K562 (cell line): Measurements from ENCODE around the gene B3GALT4. TPM values are rescaled to one million over a fixed set of nuclear protein-coding genes. Genes with fewer than 3 reads are reported as not detected.

ENCODE experiments used
- ARNT ChIP-seq, 2 experiments: fragments of 450-650 bp; IDR thresholded peaks; 2 replicates each; pipeline ENCODE4 v1.6.1; 2016; ENCODE audit warnings: mild to moderate bottlenecking in 1 of 2
- CHD1 ChIP-seq: fragments of 200-600 bp; sonication (generic); IDR thresholded peaks from one replicate; pipeline ENCODE4 v1.6.1; 2012; ENCODE audit warnings: mild to moderate bottlenecking, moderate library complexity, low read length, inconsistent platforms
- KLF1 ChIP-seq: fragments of 450-650 bp; IDR thresholded peaks from 2 replicates; pipeline ENCODE4 v1.6.1; 2016; ENCODE audit warnings: missing genetic modification characterization, missing compliant biosample characterization
- MCM7 ChIP-seq, 2 experiments: fragments of 450-650 bp; IDR thresholded peaks; 2 replicates each; pipeline ENCODE4 v1.6.1; 2016 to 2018
- MIER1 ChIP-seq: fragments of 450-650 bp; IDR thresholded peaks from 2 replicates; pipeline ENCODE4 v1.6.1; 2016; ENCODE audit warnings: antibody characterized with exemption, mild to moderate bottlenecking, low read depth
- MTA2 ChIP-seq: fragments of 450-650 bp; IDR thresholded peaks from 2 replicates; pipeline ENCODE4 v1.6.1; 2016; ENCODE audit warnings: low read depth
- NCOA4 ChIP-seq: fragments of 450-650 bp; IDR thresholded peaks from 2 replicates; pipeline ENCODE4 v1.6.1; 2018; ENCODE audit warnings: mild to moderate bottlenecking; ENCODE audit not compliant: partially characterized antibody
- NR2C1 ChIP-seq, 2 experiments: fragments of 450-650 bp; IDR thresholded peaks; 2 replicates each; pipeline ENCODE4 v1.6.1; 2017; ENCODE audit warnings: mild to moderate bottlenecking in 2 of 2, antibody characterized with exemption in 1 of 2, inconsistent platforms in 1 of 2, missing compliant biosample characterization in 1 of 2, missing genetic modification characterization in 1 of 2
- RBFOX2 ChIP-seq: fragments of 200-400 bp; formaldehyde crosslinking; IDR thresholded peaks from 2 replicates; pipeline ENCODE4 v1.6.1; 2017; ENCODE audit warnings: low read depth, mild to moderate bottlenecking, low read length, moderate library complexity
- ZC3H8 ChIP-seq: fragments of 450-650 bp; IDR thresholded peaks from 2 replicates; pipeline ENCODE4 v1.6.1; 2017
- ZNF134 ChIP-seq: fragments of 250-450 bp; sonication (Bioruptor Pico); conservative IDR thresholded peaks from 2 replicates; pipeline ENCODE4 v1.4.0; 2020
- ZNF24 ChIP-seq: fragments of 450-650 bp; IDR thresholded peaks from 2 replicates; pipeline ENCODE4 v1.6.1; 2016
- ZNF445 ChIP-seq: fragments of 250-450 bp; sonication (Bioruptor Pico); IDR thresholded peaks from 2 replicates; pipeline ENCODE4 v1.4.0; 2020; ENCODE audit warnings: low read depth, mild to moderate bottlenecking, moderate library complexity
- polyA plus RNA-seq, 8 experiments: library from polyadenylated mRNA; depleted of rRNA in 4 of 8; stranded (reverse) in 5 of 8; unstranded in 3 of 8; fragments of >200 nt; fragmentation: Nextera tagmentation in 2 of 8; fragmentation: Illumina TruSeq in 1 of 8; extraction: Ambion mirVana in 2 of 8; extraction: Trizol in 1 of 8; gene quantifications; 2 replicates each; pipeline versions ENCODE4 v1.2.1 to v1.2.3, GENCODE V29; 2011 to 2014; ENCODE audit warnings: inconsistent platforms in 1 of 8, missing spikeins in 1 of 8
- total RNA-seq, 7 experiments: library from RNA; depleted of rRNA in 6 of 7; stranded (reverse); fragments of >200 nt in 6 of 7; fragmentation: Illumina TruSeq in 2 of 7; extraction: Trizol in 2 of 7; gene quantifications; 2 replicates each; pipeline versions ENCODE4 v1.2.1 to v1.2.3, GENCODE V29; 2011 to 2021; ENCODE audit warnings: low replicate concordance in 1 of 7
- TF ChIP-seq, protein P1 (sequence below): fragments of 450-650 bp; conservative IDR thresholded peaks from 2 replicates; pipeline ENCODE4 v1.6.1; 2016; ENCODE audit warnings: missing genetic modification characterization, low read depth, mild to moderate bottlenecking, missing compliant biosample characterization, moderate library complexity
- TF ChIP-seq, protein P2 (sequence below): fragments of 250-450 bp; sonication (Bioruptor Pico); IDR thresholded peaks from 2 replicates; pipeline ENCODE4 v1.8.0; 2022; ENCODE audit warnings: inconsistent platforms, mild to moderate bottlenecking, moderate library complexity, borderline replicate concordance
- TF ChIP-seq, protein P3 (sequence below): sonication (generic); formaldehyde crosslinking; IDR thresholded peaks from 2 replicates; pipeline ENCODE4 v1.8.0; 2022; ENCODE audit warnings: missing genetic modification reagents, mild to moderate bottlenecking, borderline replicate concordance
- TF ChIP-seq, protein P4 (sequence below): fragments of 450-650 bp; IDR thresholded peaks from 2 replicates; pipeline ENCODE4 v1.6.1; 2017; ENCODE audit warnings: antibody characterized with exemption, mild to moderate bottlenecking
- TF ChIP-seq, protein P5 (sequence below): fragments of 450-650 bp; formaldehyde crosslinking; IDR thresholded peaks from 2 replicates; pipeline ENCODE4 v1.4.0; 2022; ENCODE audit warnings: missing genetic modification characterization

Gene B3GALT4
- total and polyA plus RNA-seq, 9 of the 15 experiments (the other 6 are each of a cell fraction or from before 2014, with no cell fraction given), result 0.11 to 1.3 (median 0.53) TPM; not detected in 1

DNA sequence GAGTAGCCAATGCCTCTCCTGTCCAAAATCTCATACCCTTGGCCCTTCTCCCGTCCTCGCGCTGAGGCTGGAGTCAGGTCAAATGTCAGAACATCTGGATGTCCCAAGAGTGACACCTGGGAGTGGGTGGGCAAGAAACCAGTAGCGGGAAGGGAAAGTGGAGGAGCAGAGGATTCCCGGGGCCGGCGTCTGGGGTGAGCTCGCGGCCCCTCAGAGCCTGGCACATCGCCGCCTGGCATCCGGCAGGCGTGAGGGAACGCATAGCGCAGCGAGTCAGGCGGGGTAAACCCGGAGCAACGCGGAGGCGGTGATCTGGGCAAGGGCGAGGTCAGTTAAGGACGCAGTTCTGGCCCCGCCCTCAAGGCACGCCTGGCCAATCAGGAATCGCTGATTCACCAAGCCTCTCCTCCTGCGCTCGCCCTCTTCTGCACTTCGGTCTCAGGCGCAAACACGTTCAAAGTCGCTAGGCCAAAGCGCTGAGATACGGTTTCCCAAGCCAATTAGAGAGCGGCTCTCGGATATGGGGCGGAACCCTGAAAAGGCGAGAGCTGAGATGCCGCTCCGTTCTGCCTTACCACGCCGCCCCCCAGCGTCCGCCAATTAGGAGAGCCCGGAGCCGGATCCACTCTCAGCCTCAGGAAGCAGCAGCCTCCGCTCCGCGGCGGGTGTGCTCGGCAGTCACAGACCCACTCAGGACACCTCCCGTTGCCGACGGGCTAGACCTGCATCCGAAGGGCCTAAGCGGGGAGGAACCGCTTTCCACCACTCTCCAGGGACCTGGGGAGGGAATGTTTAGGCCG is 27.8 kb upstream of the B3GALT4 start (continued):
- TF ChIP-seq NR2C1 (IDR thresholded peaks at IDR 0.05) (peak; percentile 58), NR2C1 (tag; IDR thresholded peaks at IDR 0.05) (peak; percentile 77), CHD1 (peak; percentile 5), ZNF24 (no peak), NCOA4 (no peak), MCM7 (IDR thresholded peaks at IDR 0.05) (no peak), ZNF445 (CRISPR knock-in tag) (peak; percentile 14; the same call in 1 of the 2 replicates), KLF1 (tag) (no peak), ZNF134 (CRISPR knock-in tag) (no peak), MTA2 (no peak), MIER1 (no peak), RBFOX2 (peak; percentile 89), ARNT (IDR thresholded peaks at IDR 0.05) (no peak), ZC3H8 (no peak)
- TF ChIP-seq, protein P1, sequence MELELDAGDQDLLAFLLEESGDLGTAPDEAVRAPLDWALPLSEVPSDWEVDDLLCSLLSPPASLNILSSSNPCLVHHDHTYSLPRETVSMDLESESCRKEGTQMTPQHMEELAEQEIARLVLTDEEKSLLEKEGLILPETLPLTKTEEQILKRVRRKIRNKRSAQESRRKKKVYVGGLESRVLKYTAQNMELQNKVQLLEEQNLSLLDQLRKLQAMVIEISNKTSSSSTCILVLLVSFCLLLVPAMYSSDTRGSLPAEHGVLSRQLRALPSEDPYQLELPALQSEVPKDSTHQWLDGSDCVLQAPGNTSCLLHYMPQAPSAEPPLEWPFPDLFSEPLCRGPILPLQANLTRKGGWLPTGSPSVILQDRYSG (tag), result no peak; the same call in 1 of the 2 replicates
- TF ChIP-seq, protein P2, sequence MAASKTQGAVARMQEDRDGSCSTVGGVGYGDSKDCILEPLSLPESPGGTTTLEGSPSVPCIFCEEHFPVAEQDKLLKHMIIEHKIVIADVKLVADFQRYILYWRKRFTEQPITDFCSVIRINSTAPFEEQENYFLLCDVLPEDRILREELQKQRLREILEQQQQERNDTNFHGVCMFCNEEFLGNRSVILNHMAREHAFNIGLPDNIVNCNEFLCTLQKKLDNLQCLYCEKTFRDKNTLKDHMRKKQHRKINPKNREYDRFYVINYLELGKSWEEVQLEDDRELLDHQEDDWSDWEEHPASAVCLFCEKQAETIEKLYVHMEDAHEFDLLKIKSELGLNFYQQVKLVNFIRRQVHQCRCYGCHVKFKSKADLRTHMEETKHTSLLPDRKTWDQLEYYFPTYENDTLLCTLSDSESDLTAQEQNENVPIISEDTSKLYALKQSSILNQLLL, result no peak
- TF ChIP-seq, protein P3, sequence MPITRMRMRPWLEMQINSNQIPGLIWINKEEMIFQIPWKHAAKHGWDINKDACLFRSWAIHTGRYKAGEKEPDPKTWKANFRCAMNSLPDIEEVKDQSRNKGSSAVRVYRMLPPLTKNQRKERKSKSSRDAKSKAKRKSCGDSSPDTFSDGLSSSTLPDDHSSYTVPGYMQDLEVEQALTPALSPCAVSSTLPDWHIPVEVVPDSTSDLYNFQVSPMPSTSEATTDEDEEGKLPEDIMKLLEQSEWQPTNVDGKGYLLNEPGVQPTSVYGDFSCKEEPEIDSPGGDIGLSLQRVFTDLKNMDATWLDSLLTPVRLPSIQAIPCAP, result no peak
- TF ChIP-seq, protein P4, sequence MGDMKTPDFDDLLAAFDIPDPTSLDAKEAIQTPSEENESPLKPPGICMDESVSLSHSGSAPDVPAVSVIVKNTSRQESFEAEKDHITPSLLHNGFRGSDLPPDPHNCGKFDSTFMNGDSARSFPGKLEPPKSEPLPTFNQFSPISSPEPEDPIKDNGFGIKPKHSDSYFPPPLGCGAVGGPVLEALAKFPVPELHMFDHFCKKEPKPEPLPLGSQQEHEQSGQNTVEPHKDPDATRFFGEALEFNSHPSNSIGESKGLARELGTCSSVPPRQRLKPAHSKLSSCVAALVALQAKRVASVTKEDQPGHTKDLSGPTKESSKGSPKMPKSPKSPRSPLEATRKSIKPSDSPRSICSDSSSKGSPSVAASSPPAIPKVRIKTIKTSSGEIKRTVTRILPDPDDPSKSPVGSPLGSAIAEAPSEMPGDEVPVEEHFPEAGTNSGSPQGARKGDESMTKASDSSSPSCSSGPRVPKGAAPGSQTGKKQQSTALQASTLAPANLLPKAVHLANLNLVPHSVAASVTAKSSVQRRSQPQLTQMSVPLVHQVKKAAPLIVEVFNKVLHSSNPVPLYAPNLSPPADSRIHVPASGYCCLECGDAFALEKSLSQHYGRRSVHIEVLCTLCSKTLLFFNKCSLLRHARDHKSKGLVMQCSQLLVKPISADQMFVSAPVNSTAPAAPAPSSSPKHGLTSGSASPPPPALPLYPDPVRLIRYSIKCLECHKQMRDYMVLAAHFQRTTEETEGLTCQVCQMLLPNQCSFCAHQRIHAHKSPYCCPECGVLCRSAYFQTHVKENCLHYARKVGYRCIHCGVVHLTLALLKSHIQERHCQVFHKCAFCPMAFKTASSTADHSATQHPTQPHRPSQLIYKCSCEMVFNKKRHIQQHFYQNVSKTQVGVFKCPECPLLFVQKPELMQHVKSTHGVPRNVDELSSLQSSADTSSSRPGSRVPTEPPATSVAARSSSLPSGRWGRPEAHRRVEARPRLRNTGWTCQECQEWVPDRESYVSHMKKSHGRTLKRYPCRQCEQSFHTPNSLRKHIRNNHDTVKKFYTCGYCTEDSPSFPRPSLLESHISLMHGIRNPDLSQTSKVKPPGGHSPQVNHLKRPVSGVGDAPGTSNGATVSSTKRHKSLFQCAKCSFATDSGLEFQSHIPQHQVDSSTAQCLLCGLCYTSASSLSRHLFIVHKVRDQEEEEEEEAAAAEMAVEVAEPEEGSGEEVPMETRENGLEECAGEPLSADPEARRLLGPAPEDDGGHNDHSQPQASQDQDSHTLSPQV, result no peak; the same call in 1 of the 2 replicates
- TF ChIP-seq, protein P5, sequence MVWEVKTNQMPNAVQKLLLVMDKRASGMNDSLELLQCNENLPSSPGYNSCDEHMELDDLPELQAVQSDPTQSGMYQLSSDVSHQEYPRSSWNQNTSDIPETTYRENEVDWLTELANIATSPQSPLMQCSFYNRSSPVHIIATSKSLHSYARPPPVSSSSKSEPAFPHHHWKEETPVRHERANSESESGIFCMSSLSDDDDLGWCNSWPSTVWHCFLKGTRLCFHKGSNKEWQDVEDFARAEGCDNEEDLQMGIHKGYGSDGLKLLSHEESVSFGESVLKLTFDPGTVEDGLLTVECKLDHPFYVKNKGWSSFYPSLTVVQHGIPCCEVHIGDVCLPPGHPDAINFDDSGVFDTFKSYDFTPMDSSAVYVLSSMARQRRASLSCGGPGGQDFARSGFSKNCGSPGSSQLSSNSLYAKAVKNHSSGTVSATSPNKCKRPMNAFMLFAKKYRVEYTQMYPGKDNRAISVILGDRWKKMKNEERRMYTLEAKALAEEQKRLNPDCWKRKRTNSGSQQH (CRISPR knock-in tag), result 0 out of 2 replicates have a peak, but pooled peaks have one; percentile 22
